IMR-90 (cell line): Measurements from ENCODE around the gene VPS41.

Experiments used
- CTCF ChIP-seq: conservative IDR thresholded peaks from 2 replicates; pipeline ENCODE4 v1.5.1; 2012; ENCODE audit warnings: mild to moderate bottlenecking, low read depth, low read length, improper control_type of control experiment
- FOS ChIP-seq: fragments of 150-350 bp; IDR thresholded peaks from 2 replicates; pipeline ENCODE4 v1.6.1; 2016; ENCODE audit warnings: low read depth, low read length
- POLR2A ChIP-seq: IDR thresholded peaks from 2 replicates; pipeline ENCODE4 v1.6.1; 2012; ENCODE audit warnings: mild to moderate bottlenecking, low read depth, low read length
- RFX5 ChIP-seq: IDR thresholded peaks from 2 replicates; pipeline ENCODE4 v1.8.0; 2012; ENCODE audit warnings: low read depth, mild to moderate bottlenecking, low read length, moderate library complexity

- TF ChIP-seq FOS: no peak
- no peak for TF ChIP-seq CTCF
- TF ChIP-seq POLR2A: no peak
- no peak for TF ChIP-seq RFX5
These were observed 28.5 kb downstream of the VPS41 start for GRCh38 chr7:38880454-38880853.
